Fibroblast of skin of right biceps (primary cell): ENCODE data around the gene BMPR1A.
"Not testable (repeated sequence)": the region's sequence is repeated elsewhere in the genome, so short reads cannot be mapped to it uniquely, and the experiment has no call there.

Source experiments
- DNase-seq: peaks from one replicate; pipeline ENCODE4 v3.0.0-alpha.2; 2013

BMPR1A gene

DNA sequence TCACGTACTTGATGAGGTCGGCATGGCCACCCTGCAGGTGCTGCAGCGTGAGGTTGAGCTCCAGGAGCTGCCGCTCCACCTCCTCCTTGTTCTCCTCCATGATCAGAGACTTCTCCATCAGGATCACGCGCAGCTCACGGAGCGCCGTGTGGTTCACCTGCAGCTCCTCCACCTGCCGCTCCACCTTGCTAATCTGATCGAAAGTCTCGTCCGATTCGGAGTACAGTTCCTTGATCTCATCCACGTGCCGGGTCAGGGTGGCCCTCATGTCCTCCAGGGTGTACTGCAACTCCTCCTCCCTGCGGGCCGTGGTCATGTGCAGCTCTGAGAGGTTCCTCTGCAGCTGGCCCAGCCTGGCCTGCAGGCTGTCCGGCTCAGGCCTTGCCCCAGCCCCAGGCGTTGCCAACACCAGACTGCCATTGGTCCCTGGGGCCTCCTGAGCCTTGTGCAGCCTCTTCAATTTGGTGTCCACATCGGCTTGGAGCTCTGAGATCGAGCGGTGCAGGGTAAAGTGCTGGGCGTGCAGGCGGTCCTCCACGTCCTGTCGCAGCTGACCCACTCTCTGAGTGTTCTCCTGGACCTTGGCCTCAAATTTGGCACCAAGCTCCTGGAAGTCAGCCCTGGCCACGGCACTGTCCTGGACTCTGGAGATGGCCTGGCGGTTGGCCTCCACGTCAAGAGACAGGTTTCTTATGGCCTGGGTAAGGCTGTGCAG lies 187.1 kb downstream of the BMPR1A start:
- no peak for DNase-seq

DNA sequence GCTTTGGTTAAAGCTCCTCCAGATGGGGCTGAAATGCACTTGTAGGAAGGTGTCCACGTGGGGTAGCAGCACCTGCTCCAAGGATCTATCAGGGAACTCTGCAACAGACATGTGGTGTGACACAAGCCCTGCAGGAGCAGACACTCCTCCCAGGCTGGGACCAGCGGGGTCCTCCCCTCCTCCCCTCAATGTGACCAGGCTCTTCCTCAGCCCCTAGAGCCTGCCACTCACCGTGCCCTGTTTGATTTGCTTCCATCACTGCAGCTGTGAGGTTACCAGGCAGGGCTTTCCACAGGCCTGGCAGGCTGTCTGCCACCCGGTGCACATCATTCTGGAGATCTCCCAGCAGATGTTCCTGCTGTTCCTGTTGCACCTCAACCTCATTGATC lies 187.6 kb downstream of the BMPR1A start:
- no peak for DNase-seq

DNA sequence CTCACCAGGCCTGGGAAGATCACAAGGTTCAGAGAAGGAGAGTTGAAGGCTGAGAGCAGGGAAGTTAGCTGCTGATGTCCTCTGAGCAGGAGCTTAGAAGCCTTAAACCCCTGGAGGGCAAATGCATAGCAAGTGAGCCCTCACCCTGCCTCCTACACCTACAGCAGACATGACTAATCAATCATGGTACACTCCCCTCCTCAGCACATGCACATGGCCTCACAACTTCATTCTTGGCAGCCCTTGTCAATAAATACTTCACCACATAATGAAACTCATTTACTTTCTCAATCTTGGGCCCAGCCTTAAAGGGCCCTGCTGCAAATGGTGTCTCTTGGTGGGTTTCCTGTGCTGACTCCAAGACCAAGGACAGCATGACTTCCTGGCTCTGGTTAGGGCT lies 188.1 kb downstream of the BMPR1A start:
- DNase-seq = no peak

DNA sequence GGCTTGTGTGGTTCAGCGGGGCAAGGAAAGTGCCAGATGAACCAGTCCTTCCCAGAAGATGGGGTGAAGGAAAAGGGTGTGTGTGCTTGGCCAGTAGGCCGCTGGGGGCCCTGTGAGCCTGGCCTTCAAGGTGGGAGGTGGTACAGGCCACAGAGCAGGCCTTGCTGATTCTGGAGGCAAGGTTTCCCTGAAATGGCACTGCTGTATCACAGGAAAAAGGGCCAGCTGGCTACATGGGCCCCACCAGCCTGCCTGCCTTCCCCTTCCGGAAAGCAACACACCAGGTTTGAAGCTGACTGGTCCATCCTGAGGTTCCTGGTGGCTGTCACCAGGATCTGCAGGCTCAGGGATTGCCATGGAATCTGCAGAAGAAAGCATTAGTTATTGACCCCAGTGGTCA lies 188.5 kb downstream of the BMPR1A start:
- no peak for DNase-seq

GRCh38 chr10:86945361-86946212 lies 189.2 kb downstream of the BMPR1A start:
- peak; percentile 40 for DNase-seq

- no peak for DNase-seq
Measured at GRCh38 chr10:86946213-86947155, 190.1 kb downstream of the BMPR1A start.

DNA sequence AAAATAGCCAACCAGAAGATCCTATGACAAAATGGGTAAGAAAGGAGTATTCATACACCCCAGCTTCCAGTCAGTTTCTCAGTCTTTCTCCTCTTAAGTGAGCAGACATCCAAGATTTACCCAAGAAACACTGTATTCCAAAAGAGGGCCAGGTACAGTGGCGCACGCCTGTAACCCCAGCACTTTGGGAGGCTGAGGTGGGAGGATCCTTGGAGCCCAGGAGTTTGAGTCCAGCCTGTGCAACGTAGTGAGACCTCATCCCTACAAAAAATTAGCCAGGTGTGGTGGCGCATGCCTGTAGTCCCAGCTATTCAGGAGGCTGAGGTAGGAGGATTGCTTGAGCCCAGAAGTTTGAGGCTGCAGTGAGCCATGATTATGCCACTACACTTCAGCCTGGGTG lies 191.4 kb downstream of the BMPR1A start:
- DNase-seq = not testable (repeated sequence)

- DNase-seq = no peak
Measured at GRCh38 chr10:86950349-86950748, 193.9 kb downstream of the BMPR1A start.

DNA sequence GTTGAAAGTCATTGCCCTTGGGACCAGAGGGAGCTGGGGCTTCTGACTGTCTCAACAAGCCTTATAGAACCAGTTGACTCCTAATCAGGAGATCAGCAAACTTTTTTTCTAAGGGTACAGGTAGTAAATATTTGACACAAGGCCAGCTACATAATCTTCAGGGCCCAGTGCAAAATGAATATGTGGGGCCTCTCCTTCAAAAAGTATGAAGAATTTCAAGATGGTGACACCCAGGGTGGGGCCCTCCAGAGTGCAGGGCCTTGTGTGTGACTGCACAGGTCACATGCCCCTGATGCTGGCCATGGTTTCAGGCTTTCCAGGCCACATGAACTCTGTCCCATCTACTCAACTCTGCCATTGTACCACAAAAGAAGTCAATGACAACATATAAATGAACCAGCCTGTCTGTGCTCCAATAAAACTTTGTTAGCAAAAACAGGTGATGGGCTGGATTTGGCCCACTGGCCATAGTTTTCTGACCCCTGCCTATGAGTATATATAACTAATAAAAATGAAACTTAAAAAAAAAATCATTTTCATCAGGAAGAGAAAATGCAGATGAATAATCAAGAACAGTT lies 194.9 kb downstream of the BMPR1A start:
- no peak for DNase-seq

DNA sequence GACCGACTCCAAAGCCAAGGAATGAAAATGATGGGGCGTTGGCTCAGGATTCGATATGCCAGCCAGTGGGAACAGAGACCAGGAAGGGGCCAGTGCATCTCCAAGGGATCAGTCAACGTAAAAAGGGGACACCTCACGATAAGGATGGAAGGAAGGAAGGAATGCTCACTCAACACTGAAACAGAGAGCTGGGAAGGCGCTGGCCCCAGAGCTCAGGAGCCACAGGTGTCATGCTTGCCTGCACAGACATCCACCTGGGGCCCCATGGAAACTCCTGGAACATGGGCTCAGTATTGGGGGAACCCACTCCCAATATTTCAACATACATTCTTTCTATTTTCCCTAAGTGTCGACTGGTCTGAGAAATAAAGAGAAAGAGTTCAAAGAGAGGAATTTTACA lies 195.7 kb downstream of the BMPR1A start:
- no peak for DNase-seq

DNA sequence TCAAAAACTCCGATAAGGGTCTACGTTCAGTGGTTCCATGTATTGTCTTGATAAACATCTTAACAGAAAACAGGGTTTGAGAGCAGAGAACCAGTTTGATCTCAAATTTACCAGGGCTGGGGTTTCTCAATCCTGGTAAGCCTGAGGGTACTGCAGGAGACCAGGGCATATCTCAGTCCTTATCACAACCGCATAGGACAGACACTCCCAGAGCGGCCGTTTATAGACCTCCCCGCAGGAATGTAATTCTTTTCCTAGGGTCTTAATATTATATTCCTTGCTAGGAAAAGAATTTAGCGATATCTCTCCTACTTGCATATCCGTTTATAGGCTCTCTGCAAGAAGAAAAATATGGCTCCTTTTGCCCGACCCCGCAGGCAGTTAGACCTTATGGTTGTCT lies 196.3 kb downstream of the BMPR1A start:
- not testable (repeated sequence) for DNase-seq

- peak; percentile 79 for DNase-seq
Measured at GRCh38 chr10:86953747-86954680, 197.6 kb downstream of the BMPR1A start.

DNA sequence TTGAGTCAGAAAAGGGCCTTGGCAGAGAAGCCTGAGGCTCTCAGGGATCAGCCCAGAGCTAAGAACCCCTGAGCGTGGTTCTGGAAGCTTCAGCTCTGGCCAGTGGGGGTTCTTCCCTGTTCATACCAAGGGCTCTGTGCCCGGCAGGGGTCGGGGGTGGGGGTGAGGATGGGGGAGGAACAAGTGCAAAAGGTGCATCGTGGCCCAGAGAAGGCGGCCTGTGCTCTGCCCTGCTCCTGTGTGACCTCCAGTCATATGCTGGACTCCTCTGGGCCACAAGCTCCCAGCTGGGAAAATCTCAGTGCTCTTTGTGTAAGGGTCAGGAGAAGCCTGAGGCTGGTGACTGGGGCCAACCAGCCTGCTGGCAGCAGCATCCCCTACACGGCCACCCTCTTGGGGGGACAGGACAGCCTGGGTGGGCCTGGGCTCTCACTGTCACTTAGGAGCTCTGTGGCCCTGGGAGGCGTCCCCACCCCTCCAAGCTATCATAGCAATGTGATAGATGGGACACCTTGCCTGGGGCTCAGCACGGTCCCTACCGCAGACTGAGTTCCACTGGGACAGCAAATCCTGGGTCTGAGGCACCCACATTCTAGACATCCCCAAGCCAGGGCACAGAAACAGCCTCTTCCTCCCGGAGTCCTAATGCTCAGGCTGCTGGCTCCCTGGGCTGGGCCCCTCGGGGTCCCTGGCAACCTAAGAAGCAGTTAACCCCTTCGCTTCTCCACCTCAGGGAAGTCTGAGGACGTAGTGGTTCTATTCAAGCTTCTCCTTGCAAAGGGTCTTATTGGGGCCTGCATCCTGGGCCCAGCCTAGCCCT lies 198.5 kb downstream of the BMPR1A start:
- DNase-seq = no peak

DNA sequence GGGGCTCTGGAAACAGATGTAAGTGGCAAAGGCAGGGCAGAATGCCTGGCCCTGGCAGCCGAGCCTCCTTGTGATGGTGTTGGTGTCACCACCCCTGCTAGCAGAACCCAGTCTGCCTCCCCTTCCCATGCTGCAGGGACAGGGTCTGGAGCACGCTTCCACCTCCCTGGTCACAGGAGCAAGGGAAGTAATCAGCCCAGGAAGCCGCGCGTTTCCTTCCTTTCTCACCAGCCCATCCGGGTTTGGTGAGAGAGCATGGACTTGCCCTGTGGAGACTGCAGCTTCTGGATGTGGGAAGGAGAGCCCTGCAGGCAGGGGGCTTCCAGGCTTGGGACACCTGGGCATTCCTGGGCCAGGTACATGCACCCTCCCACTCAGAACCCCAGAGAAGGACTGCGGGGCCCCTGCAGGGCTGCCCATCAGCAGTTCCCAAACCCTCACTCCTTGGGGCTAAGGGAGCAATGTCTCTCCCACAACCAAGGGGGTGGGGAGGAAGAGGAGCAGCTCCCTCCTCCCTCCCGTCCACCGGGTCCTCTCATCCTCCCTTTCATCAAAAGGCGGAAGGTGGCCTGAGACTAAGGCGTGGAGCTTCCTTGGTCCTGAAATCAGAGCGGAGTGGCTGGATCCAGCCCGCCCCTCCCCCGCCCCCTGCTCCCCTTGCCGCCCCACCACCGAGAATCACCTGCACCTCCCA lies 199.2 kb downstream of the BMPR1A start:
- DNase-seq = no peak

- DNase-seq = no peak
Measured at GRCh38 chr10:86956195-86956847, 199.9 kb downstream of the BMPR1A start.

DNA sequence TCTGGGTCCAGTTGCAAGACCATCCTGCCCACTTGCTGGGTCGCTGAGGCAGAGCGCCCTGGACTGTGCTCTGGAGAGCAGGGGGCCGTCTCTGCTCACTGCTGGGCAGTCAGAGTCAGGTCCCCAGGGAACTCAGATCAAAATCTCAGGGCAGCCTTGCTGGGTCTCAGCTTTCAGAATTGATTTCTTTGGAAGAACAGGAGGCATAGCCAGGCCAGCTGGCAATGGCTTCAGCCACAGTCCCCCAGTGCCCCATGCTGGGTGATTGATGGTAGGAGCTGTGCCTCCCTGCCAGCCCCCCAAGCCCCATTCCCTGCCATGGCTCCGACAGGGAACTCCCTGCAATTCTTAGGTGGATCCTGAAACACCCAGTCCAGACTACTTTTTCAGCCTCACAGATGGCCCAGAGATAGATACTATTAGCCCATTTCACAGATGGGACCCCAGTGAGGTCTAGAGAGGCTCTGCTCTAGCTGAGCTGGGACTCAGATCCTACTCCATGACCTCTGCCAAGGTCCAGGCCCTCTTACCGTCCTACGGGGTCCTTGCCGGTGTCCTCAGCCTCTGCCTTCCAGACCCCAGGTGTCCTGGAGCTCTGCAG lies 200.5 kb downstream of the BMPR1A start:
- no peak for DNase-seq

- DNase-seq = no peak
Measured at GRCh38 chr10:86957471-86958115, 201.2 kb downstream of the BMPR1A start, which contains the start of gene MMRN2. TSS of gene MMRN2 (minus strand) at chr10:86957615. CDS start at chr10:86957541, 74 bp downstream.

DNA sequence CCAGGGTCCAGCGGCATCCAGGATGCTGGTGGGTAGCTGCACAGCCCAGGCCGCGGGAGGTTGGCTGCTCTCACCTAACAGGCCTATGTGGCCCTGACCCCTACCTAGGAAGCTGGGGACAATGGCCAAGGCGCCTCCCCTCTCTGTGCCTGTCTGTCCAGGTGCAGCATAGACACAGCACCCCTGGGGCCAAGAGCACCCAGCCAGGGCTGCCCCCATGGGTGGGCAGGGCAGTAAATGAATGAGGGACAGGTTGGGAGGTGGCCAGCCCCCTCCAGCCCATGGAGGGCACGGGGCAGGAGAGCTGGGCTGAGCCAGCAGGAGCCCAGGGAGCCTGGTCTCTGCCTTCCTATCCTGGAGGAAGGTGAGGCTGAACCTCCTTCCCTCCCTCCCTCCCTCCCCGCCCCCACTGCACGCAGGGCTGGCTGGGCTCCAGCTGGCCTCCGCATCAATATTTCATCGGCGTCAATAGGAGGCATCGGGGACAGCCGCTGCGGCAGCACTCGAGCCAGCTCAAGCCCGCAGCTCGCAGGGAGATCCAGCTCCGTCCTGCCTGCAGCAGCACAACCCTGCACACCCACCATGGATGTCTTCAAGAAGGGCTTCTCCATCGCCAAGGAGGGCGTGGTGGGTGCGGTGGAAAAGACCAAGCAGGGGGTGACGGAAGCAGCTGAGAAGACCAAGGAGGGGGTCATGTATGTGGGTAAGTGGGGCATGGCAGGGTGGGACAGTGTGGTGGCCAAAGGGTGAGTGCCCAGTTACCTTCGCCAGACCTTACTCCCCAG lies 201.9 kb downstream of the BMPR1A start, which contains the start of gene SNCG:
Gene SNCG (plus strand): TSS at position 484 of the 785 bp plus-strand sequence. CDS start 99 bp downstream, at position 583.
- DNase-seq = no peak
